C4-2B (cell line): ENCODE measurements around the gene GLRX3.

Source experiments
- CTCF ChIP-seq: fragments of 450-650 bp; conservative IDR thresholded peaks from 2 replicates; pipeline ENCODE4 v1.5.1; 2017; ENCODE audit warnings: mild to moderate bottlenecking
- ZFX ChIP-seq: fragments of 450-650 bp; IDR thresholded peaks from 2 replicates; pipeline ENCODE4 v1.6.1; 2017

DNA sequence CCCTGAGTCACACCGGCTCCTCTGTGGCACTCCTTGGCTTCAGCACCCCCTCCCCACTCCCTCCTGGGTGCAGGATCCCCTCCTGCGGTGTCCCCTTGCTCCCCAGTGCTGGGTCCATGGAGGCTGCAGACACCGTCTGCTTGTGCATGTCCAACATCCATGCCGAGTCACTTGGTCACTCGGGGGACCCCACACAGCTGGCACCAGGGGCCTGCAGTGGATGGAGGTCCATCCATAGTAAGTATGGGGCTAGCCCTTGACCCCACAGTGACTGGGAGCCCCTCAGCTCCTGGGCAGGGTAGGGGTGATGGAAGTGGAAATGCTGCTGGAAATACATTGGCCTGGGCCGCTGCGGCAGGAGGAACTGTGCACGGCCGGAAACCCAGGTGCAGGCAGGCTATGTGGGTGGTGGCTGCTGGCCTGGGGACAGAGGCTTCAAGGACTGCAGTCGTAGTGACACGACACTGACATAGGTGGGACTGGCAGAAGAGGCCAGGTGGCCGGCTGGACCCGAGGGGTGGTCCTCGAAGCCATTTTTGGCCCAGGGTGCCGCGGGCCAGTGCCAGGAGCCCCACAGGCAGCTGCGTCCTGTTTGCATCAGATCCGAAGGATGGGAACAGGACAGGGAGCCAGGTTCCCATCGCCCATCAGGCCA lies 58.9 kb downstream of the GLRX3 start:
- TF ChIP-seq CTCF (no peak), ZFX (no peak)
